HEK293T (cell line): Measurements from ENCODE around the gene KCNJ16.

Experiments used
- BHLHE40 ChIP-seq: fragments of 450-650 bp; IDR thresholded peaks from 2 replicates; pipeline ENCODE4 v1.6.1; 2016; ENCODE audit warnings: mild to moderate bottlenecking, moderate library complexity, borderline replicate concordance
- ELF4 ChIP-seq: fragments of 450-650 bp; IDR thresholded peaks from 2 replicates; pipeline ENCODE4 v1.6.1; 2017; ENCODE audit warnings: antibody characterized with exemption
- FOXA1 ChIP-seq: fragments of 450-650 bp; IDR thresholded peaks from 2 replicates; pipeline ENCODE4 v1.6.1; 2016; ENCODE audit warnings: mild to moderate bottlenecking
- FOXK2 ChIP-seq: fragments of 450-650 bp; IDR thresholded peaks from 2 replicates; pipeline ENCODE4 v1.6.1; 2016; ENCODE audit warnings: mild to moderate bottlenecking
- FOXM1 ChIP-seq: fragments of 450-650 bp; IDR thresholded peaks from 2 replicates; pipeline ENCODE4 v1.6.1; 2017; ENCODE audit warnings: mild to moderate bottlenecking, borderline replicate concordance
- HDGF ChIP-seq: fragments of 450-650 bp; IDR thresholded peaks from 2 replicates; pipeline ENCODE4 v1.6.1; 2017; ENCODE audit warnings: antibody characterized with exemption, borderline replicate concordance
- L3MBTL2 ChIP-seq: fragments of 450-650 bp; conservative IDR thresholded peaks from 2 replicates; pipeline ENCODE4 v1.6.1; 2016; ENCODE audit warnings: mild to moderate bottlenecking
- LEF1 ChIP-seq: fragments of 450-650 bp; IDR thresholded peaks from 2 replicates; pipeline ENCODE4 v1.6.1; 2017; ENCODE audit warnings: mild to moderate bottlenecking, borderline replicate concordance
- NFRKB ChIP-seq: fragments of 450-650 bp; IDR thresholded peaks from 2 replicates; pipeline ENCODE4 v1.6.1; 2016; ENCODE audit warnings: mild to moderate bottlenecking, moderate library complexity
- PKNOX1 ChIP-seq: fragments of 450-650 bp; IDR thresholded peaks from 2 replicates; pipeline ENCODE4 v1.6.1; 2016
- SP1 ChIP-seq: fragments of 450-650 bp; IDR thresholded peaks from 2 replicates; pipeline ENCODE4 v1.6.1; 2017
- SUZ12 ChIP-seq: fragments of 450-650 bp; IDR thresholded peaks from 2 replicates; pipeline ENCODE4 v1.6.1; 2016; ENCODE audit warnings: mild to moderate bottlenecking
- TARDBP ChIP-seq: fragments of 450-650 bp; IDR thresholded peaks from 2 replicates; pipeline ENCODE4 v1.6.1; 2016
- ZNF384 ChIP-seq: fragments of 450-650 bp; IDR thresholded peaks from 2 replicates; pipeline ENCODE4 v1.6.1; 2016

DNA sequence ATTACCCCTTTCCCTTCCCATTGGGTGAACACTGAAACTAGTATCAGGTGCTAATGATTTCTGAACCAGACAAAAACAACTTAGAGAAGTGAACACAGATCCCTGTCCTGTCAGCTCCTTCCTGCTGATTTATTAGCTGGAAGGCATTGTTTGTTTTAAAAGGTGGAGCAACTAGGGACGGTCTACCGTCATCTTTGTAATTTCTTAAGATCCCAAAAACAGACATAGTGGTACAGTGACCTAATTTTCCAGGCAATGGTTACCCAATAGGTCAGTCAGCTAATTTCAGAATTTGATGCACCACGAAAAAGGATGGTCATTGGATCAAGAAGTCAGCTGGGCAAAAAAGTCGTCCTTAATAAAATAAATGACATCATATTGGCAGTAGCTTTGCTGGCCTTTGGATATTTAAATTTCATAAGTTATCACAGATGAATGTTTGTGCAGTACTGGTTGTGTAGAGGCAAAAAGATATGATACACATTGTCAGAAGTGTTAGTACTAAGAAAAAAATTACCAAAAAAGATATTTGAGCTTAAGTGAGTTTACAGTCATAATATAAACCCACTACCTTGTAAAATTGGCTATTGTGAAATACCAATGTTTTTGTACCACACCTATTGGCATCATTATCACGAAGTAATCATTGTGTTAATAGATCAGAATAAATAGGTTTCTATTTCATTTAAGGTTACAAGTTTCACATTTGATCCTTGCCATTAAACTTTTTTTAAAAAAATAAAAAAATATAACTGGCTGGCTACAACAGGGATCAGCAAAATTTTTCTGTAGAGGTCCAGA is 27.2 kb upstream of the KCNJ16 start:
- TF ChIP-seq BHLHE40, result no peak
- TF ChIP-seq NFRKB, result no peak
- TF ChIP-seq HDGF, result no peak
- TF ChIP-seq FOXM1, result no peak
- TF ChIP-seq TARDBP, result no peak
- TF ChIP-seq SUZ12, result no peak
- TF ChIP-seq FOXA1, result no peak
- no peak for TF ChIP-seq SP1
- peak; percentile 78 for TF ChIP-seq PKNOX1
- TF ChIP-seq FOXK2, result no peak
- no peak for TF ChIP-seq LEF1
- TF ChIP-seq ZNF384, result no peak
- TF ChIP-seq L3MBTL2, result no peak
- TF ChIP-seq ELF4, result no peak
